DND-41 (cell line): ENCODE measurements around the gene TTC36.

Experiments used
- ATAC-seq: fragments of 200-7000 bp; cut with Tn5 transposase; 3 replicates; pipeline ENCODE4 v1.9.1; 2021; ENCODE audit warnings: low read depth; ENCODE audit not compliant: insufficient read depth
- DNase-seq: peaks from one replicate; pipeline ENCODE4 v3.0.0-alpha.2; 2020
- H2AFZ ChIP-seq: 2 replicates; pipeline ENCODE4 v1.6.0; 2012; ENCODE audit warnings: low read depth, low read length
- H3K27ac ChIP-seq: 2 replicates; pipeline ENCODE4 v1.5.1; 2012; ENCODE audit warnings: low read length, inconsistent platforms
- H3K27me3 ChIP-seq: fragments of 200-600 bp; sonication (generic); 2 replicates; pipeline ENCODE4 v1.6.0; 2012; ENCODE audit warnings: low read length, mild to moderate bottlenecking, inconsistent platforms; ENCODE audit not compliant: insufficient read depth, poor library complexity
- H3K36me3 ChIP-seq: 2 replicates; pipeline ENCODE4 v1.5.1; 2012; ENCODE audit warnings: low read length, inconsistent platforms; ENCODE audit not compliant: insufficient read depth
- H3K4me1 ChIP-seq: 2 replicates; pipeline ENCODE4 v1.5.1; 2012; ENCODE audit warnings: mild to moderate bottlenecking, low read length; ENCODE audit not compliant: insufficient read depth
- H3K4me2 ChIP-seq: 2 replicates; pipeline ENCODE4 v1.6.0; 2012; ENCODE audit warnings: mild to moderate bottlenecking, moderate library complexity, low read length, inconsistent platforms; ENCODE audit not compliant: insufficient read depth
- H3K4me3 ChIP-seq, 2 experiments: fragments of 200-600 bp in 1 of 2; shearing (Covaris generic) in 1 of 2; 2 replicates each; pipeline ENCODE4 v1.5.1; 2012 to 2016; ENCODE audit warnings: inconsistent platforms in 2 of 2, low read length in 2 of 2, mild to moderate bottlenecking in 2 of 2, low read depth in 1 of 2, moderate library complexity in 1 of 2
- H3K79me2 ChIP-seq: 2 replicates; pipeline ENCODE4 v1.6.0; 2012; ENCODE audit warnings: low read length, inconsistent platforms; ENCODE audit not compliant: insufficient read depth
- H3K9ac ChIP-seq: 2 replicates; pipeline ENCODE4 v1.6.0; 2012; ENCODE audit warnings: low read depth, mild to moderate bottlenecking, inconsistent platforms, low read length, moderate library complexity
- H3K9me3 ChIP-seq: 2 replicates; pipeline ENCODE4 v1.5.1; 2012; ENCODE audit warnings: low read length, moderate library complexity, mild to moderate bottlenecking, inconsistent platforms; ENCODE audit not compliant: insufficient read depth, severe bottlenecking
- H4K20me1 ChIP-seq: 2 replicates; pipeline ENCODE4 v1.6.0; 2012; ENCODE audit warnings: low read length; ENCODE audit not compliant: insufficient read depth
- CTCF ChIP-seq: IDR thresholded peaks from 2 replicates; pipeline ENCODE4 v1.5.1; 2012; ENCODE audit warnings: borderline replicate concordance, low read length, moderate library complexity, mild to moderate bottlenecking; ENCODE audit not compliant: poor library complexity, severe bottlenecking; ENCODE audit errors: extremely low read depth
- EZH2 ChIP-seq: IDR thresholded peaks from 3 replicates; pipeline ENCODE4 v1.6.1; 2012; ENCODE audit warnings: borderline replicate concordance, low read depth, mild to moderate bottlenecking, moderate library complexity, low read length, inconsistent platforms; ENCODE audit not compliant: severe bottlenecking

Gene TTC36

GRCh38 chr11:118530683-118531596 lies 3.7 kb downstream of the TTC36 start, which contains the start of gene TMEM25:
Gene TMEM25 (plus strand): TSS chr11:118531192. CDS start chr11:118531802, 610 bp downstream.
- ATAC-seq = peak; percentile 76
- peak; percentile 69 for DNase-seq
- TF ChIP-seq EZH2 (no peak), CTCF (no peak)
- no peaks in the 10 kb centered on the region for H3K9me3 ChIP-seq
- H3K79me2 ChIP-seq = no peaks in the 10 kb centered on the region
- 0 out of 2 replicates have a peak, but pooled peaks cover 4% of the 10 kb centered on the region for H4K20me1 ChIP-seq
- H3K4me1 ChIP-seq = peaks cover 37% of the 10 kb centered on the region
- H3K36me3 ChIP-seq = no peaks in the 10 kb centered on the region; the same call in 1 of the 2 replicates
- H3K27ac ChIP-seq = peak within 1 kb of the TSS; percentile 42; the same call in 1 of the 2 replicates
- H3K4me3 ChIP-seq = peak within 1 kb of the TSS; percentile 50 to 67; a peak in 3 of 4 replicates
- H3K9ac ChIP-seq = peak within 1 kb of the TSS; percentile 64
- peak within 1 kb of the TSS; percentile 67 for H3K4me2 ChIP-seq
- peak within 1 kb of the TSS; percentile 51 for H2AFZ ChIP-seq
- peaks cover 6% of the 10 kb centered on the region for H3K27me3 ChIP-seq

- H3K4me3 ChIP-seq = peak overlapping the region in 1 of 2 experiments; percentile 67; a peak in 2 of 4 replicates
- H3K36me3 ChIP-seq = no peaks in the 10 kb centered on the region; the same call in 1 of the 2 replicates
- no peak for ATAC-seq
Measured at GRCh38 chr11:118531597-118532084, 4.4 kb downstream of the TTC36 start.

GRCh38 chr11:118532091-118532490 lies 4.8 kb downstream of the TTC36 start:
- ATAC-seq = no peak
- no peak overlapping the region for H3K4me3 ChIP-seq
- peaks cover 6% of the 10 kb centered on the region for H3K27me3 ChIP-seq
- H4K20me1 ChIP-seq = 0 out of 2 replicates have a peak, but pooled peaks cover 4% of the 10 kb centered on the region
- TF ChIP-seq CTCF = no peak
- TF ChIP-seq EZH2 = no peak
- H3K79me2 ChIP-seq = no peaks in the 10 kb centered on the region
- H3K9me3 ChIP-seq = no peaks in the 10 kb centered on the region
- no peak overlapping the region; the same call in 1 of the 2 replicates for H3K9ac ChIP-seq
- no peak overlapping the region for H2AFZ ChIP-seq
- no peak overlapping the region for H3K27ac ChIP-seq
- no peaks in the 10 kb centered on the region for H3K36me3 ChIP-seq
- H3K4me2 ChIP-seq = peak overlapping the region; percentile 67
- no peak for DNase-seq
- H3K4me1 ChIP-seq = peaks cover 37% of the 10 kb centered on the region

More at GRCh38 chr11:118531597-118532084, 4.4 kb downstream of the TTC36 start:
- peak overlapping the region; percentile 67 for H3K4me2 ChIP-seq
- H2AFZ ChIP-seq = peak overlapping the region; percentile 51
- H4K20me1 ChIP-seq = 0 out of 2 replicates have a peak, but pooled peaks cover 4% of the 10 kb centered on the region
- TF ChIP-seq EZH2 (no peak), CTCF (no peak)
- peaks cover 37% of the 10 kb centered on the region for H3K4me1 ChIP-seq
- H3K9me3 ChIP-seq = no peaks in the 10 kb centered on the region
- H3K27ac ChIP-seq = no peak overlapping the region
- no peaks in the 10 kb centered on the region for H3K79me2 ChIP-seq
- H3K27me3 ChIP-seq = peaks cover 6% of the 10 kb centered on the region
- peak overlapping the region; percentile 64; the same call in 1 of the 2 replicates for H3K9ac ChIP-seq
- no peak for DNase-seq
